Caco-2 (cell line): ENCODE measurements around the gene GSG1. TPM values are rescaled to one million over a fixed set of nuclear protein-coding genes. Genes with fewer than 3 reads are reported as not detected.
"Not testable (repeated sequence)": the region's sequence is repeated elsewhere in the genome, so short reads cannot be mapped to it uniquely, and the experiment has no call there.

Experiments used
- BruUV-seq: library from RNA; stranded (reverse); fragments of 400-500 nt; replicated peaks from 2 replicates; lab custom pipeline; 2021; lab: Mats Ljungman, UMichigan
- CTCF ChIA-PET: fragments of 300-600 bp; sonication (Branson Sonifier 250); formaldehyde crosslinking; loops from one replicate; lab custom pipeline; 2022; ENCODE audit warnings: antibody characterized with exemption; lab: Charles Lee
- POLR2A ChIA-PET: fragments of 300-600 bp; sonication (Branson Sonifier 250); formaldehyde crosslinking; loops from one replicate; lab custom pipeline; 2022; ENCODE audit warnings: antibody characterized with exemption; lab: Charles Lee
- DNase-seq, 2 experiments: peaks; one replicate each; pipeline versions ENCODE4 v3.0.0 to v3.0.0-alpha.2; 2020 to 2022
- H3K27me3 ChIP-seq: replicated peaks from 2 replicates; pipeline ENCODE4 v1.6.0; 2011; ENCODE audit warnings: low read length; ENCODE audit not compliant: control insufficient read depth, insufficient read depth
- H3K36me3 ChIP-seq: 2 replicates; pipeline ENCODE4 v1.5.1; 2011; ENCODE audit warnings: low read length; ENCODE audit not compliant: control insufficient read depth, insufficient read depth
- H3K4me1 ChIP-seq: fragments of 250-450 bp; sonication (Bioruptor Pico); 2 replicates; pipeline ENCODE4 v1.5.1; 2020; ENCODE audit warnings: mild to moderate bottlenecking
- H3K4me3 ChIP-seq: 2 replicates; pipeline ENCODE4 v1.5.1; 2011; ENCODE audit warnings: low read depth, mild to moderate bottlenecking, control low read depth, low read length
- H3K9me3 ChIP-seq: fragments of 250-450 bp; sonication (Bioruptor Pico); 2 replicates; pipeline ENCODE4 v1.5.1; 2020; ENCODE audit warnings: mild to moderate bottlenecking, moderate library complexity
- H3K27ac Mint-ChIP-seq: one replicate; pipeline ENCODE4 v1.8.0; 2022; ENCODE audit warnings: mixed read lengths; ENCODE audit not compliant: unreplicated experiment
- H3K27me3 Mint-ChIP-seq: one replicate; pipeline ENCODE4 v1.8.0; 2022; ENCODE audit warnings: mixed read lengths; ENCODE audit not compliant: insufficient read depth, unreplicated experiment
- H3K36me3 Mint-ChIP-seq: one replicate; pipeline ENCODE4 v1.8.0; 2022; ENCODE audit warnings: mild to moderate bottlenecking, mixed read lengths; ENCODE audit not compliant: insufficient read depth, unreplicated experiment
- H3K4me1 Mint-ChIP-seq: one replicate; pipeline ENCODE4 v1.8.0; 2022; ENCODE audit warnings: low read depth, mixed read lengths; ENCODE audit not compliant: unreplicated experiment
- H3K4me3 Mint-ChIP-seq: one replicate; pipeline ENCODE4 v1.8.0; 2022; ENCODE audit warnings: mild to moderate bottlenecking, moderate library complexity, mixed read lengths; ENCODE audit not compliant: unreplicated experiment
- H3K9me3 Mint-ChIP-seq: one replicate; pipeline ENCODE4 v1.8.0; 2022; ENCODE audit warnings: mixed read lengths; ENCODE audit not compliant: unreplicated experiment
- intact Hi-C: fragments of 100-400 bp; cut with micrococcal nuclease; formaldehyde crosslinking; loops from one replicate; pipeline ENCODE4 v1.10.0; 2022; ENCODE audit not compliant: unreplicated experiment
- total RNA-seq: library from RNA; stranded (reverse); gene quantifications from 2 replicates; pipeline ENCODE4 v1.2.3, GENCODE V29; 2022
- TF ChIP-seq, protein P1 (sequence below), 2 experiments: fragments of 200-600 bp in 1 of 2; IDR thresholded peaks; 1 replicate in 1 of 2; 2 replicates in 1 of 2; pipeline versions ENCODE4 v1.5.1 to v1.8.0; 2011 to 2022; ENCODE audit warnings: antibody characterized with exemption in 1 of 2, control low read depth in 1 of 2, inconsistent platforms in 1 of 2, low read depth in 1 of 2, low read length in 1 of 2, mild to moderate bottlenecking in 1 of 2, moderate library complexity in 1 of 2; ENCODE audit not compliant: insufficient read depth in 1 of 2, severe bottlenecking in 1 of 2, unreplicated experiment in 1 of 2

GSG1 gene
- total RNA-seq, 1 experiment from 2014 or later = not detected

DNA sequence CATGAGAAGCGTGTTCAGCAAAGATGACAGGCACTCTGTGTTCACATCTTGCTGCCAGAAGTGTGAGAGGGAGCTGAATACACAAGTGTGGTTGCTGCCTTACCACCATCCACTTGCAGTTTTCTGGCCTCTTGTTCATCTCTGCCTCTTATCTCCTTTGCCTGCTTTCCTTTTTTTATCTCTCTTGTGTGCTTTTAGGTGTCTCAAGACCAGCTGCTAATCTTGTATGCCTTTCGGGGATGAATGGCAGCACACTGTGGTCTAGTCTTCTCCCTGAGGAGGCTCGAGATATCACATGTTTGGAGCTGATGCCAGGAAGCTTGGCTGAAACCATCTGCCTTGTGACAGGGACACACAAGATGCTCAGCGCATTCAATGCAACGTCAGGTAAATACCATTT is 42.1 kb downstream of the GSG1 start:
- Histone ChIP-seq H3K9me3 (no peaks in the 10 kb centered on the region), H3K4me3 (no peak overlapping the region), H3K27me3 (no peaks in the 10 kb centered on the region), H3K4me1 (peaks cover 11% of the 10 kb centered on the region), H3K36me3 (no peaks in the 10 kb centered on the region)
- TF ChIP-seq, protein P1, sequence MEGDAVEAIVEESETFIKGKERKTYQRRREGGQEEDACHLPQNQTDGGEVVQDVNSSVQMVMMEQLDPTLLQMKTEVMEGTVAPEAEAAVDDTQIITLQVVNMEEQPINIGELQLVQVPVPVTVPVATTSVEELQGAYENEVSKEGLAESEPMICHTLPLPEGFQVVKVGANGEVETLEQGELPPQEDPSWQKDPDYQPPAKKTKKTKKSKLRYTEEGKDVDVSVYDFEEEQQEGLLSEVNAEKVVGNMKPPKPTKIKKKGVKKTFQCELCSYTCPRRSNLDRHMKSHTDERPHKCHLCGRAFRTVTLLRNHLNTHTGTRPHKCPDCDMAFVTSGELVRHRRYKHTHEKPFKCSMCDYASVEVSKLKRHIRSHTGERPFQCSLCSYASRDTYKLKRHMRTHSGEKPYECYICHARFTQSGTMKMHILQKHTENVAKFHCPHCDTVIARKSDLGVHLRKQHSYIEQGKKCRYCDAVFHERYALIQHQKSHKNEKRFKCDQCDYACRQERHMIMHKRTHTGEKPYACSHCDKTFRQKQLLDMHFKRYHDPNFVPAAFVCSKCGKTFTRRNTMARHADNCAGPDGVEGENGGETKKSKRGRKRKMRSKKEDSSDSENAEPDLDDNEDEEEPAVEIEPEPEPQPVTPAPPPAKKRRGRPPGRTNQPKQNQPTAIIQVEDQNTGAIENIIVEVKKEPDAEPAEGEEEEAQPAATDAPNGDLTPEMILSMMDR (IDR thresholded peaks at IDR 0.05; ENCODE audit: insufficient read depth in 1 of 2, low read depth in 1 of 2, low read length in 1 of 2, severe bottlenecking in 1 of 2, unreplicated experiment in 1 of 2) = no peak
- Mint-ChIP-seq H3K27me3 (no peaks in the 10 kb centered on the region), H3K36me3 (no peaks in the 10 kb centered on the region), H3K4me1 (no peaks in the 10 kb centered on the region), H3K9me3 (no peaks in the 10 kb centered on the region), H3K4me3 (no peak overlapping the region), H3K27ac (no peak overlapping the region)
- intact Hi-C loops = no loop called here
- DNase-seq = peak in 1 of 2 experiments; percentile 15
- ChIA-PET CTCF (no interaction called here), POLR2A (no interaction called here)
- no TSS peak for BruUV-seq

- CTCF ChIA-PET = no interaction called here
- TF ChIP-seq, protein P1 (IDR thresholded peaks at IDR 0.05; ENCODE audit: insufficient read depth in 1 of 2, low read depth in 1 of 2, low read length in 1 of 2, severe bottlenecking in 1 of 2, unreplicated experiment in 1 of 2) = no peak
Observed at GRCh38 chr12:13060581-13060980, 42.9 kb downstream of the GSG1 start.

GRCh38 chr12:13053617-13054016 is 49.9 kb downstream of the GSG1 start:
- H3K36me3 ChIP-seq, POLR2A ChIA-PET, H3K36me3 Mint-ChIP-seq, H3K27me3 ChIP-seq, H3K4me3 ChIP-seq, H3K4me1 ChIP-seq, CTCF ChIA-PET, H3K27ac Mint-ChIP-seq, H3K4me3 Mint-ChIP-seq, intact Hi-C loops, BruUV-seq, H3K27me3 Mint-ChIP-seq: not testable (repeated sequence)
- H3K4me1 Mint-ChIP-seq = peaks cover 11% of the 10 kb centered on the region
- H3K9me3 Mint-ChIP-seq = peaks cover 43% of the 10 kb centered on the region
- H3K9me3 ChIP-seq = peaks cover 25% of the 10 kb centered on the region
- DNase-seq = peak in 1 of 2 experiments; percentile 43

More at GRCh38 chr12:13060581-13060980, 42.9 kb downstream of the GSG1 start:
- no peak overlapping the region for H3K4me3 Mint-ChIP-seq
- H3K36me3 Mint-ChIP-seq = no peaks in the 10 kb centered on the region
- H3K4me1 Mint-ChIP-seq = no peaks in the 10 kb centered on the region
- no peaks in the 10 kb centered on the region for H3K9me3 Mint-ChIP-seq
- peaks cover 11% of the 10 kb centered on the region for H3K4me1 ChIP-seq
- no peaks in the 10 kb centered on the region for H3K27me3 ChIP-seq
- BruUV-seq = no TSS peak
- no peaks in the 10 kb centered on the region for H3K36me3 ChIP-seq
- POLR2A ChIA-PET = no interaction called here
- H3K27ac Mint-ChIP-seq = no peak overlapping the region
- no peak for DNase-seq
- no peaks in the 10 kb centered on the region for H3K9me3 ChIP-seq
- no peaks in the 10 kb centered on the region for H3K27me3 Mint-ChIP-seq
- intact Hi-C loops = no loop called here
- no peak overlapping the region for H3K4me3 ChIP-seq

- Mint-ChIP-seq H3K27me3 (no peaks in the 10 kb centered on the region), H3K4me1 (peaks cover 11% of the 10 kb centered on the region), H3K4me3 (no peak overlapping the region), H3K27ac (no peak overlapping the region), H3K9me3 (peaks cover 43% of the 10 kb centered on the region), H3K36me3 (peaks cover 7% of the 10 kb centered on the region)
- no TSS peak for BruUV-seq
- intact Hi-C loops = no loop called here
- no peaks in the 10 kb centered on the region for H3K27me3 ChIP-seq
- ChIA-PET POLR2A (no interaction called here), CTCF (no interaction called here)
- no peak for DNase-seq
- peaks cover 25% of the 10 kb centered on the region for H3K9me3 ChIP-seq
- TF ChIP-seq, protein P1 (IDR thresholded peaks at IDR 0.05; ENCODE audit: insufficient read depth in 1 of 2, low read depth in 1 of 2, low read length in 1 of 2, severe bottlenecking in 1 of 2, unreplicated experiment in 1 of 2) = no peak
- no peaks in the 10 kb centered on the region for H3K36me3 ChIP-seq
- no peaks in the 10 kb centered on the region; the same call in 1 of the 2 replicates for H3K4me1 ChIP-seq
- H3K4me3 ChIP-seq = no peak overlapping the region
Observed at GRCh38 chr12:13052421-13052820, 51.0 kb downstream of the GSG1 start.
